HepG2 (cell line): ENCODE data around the gene MCRIP2. TPM values are rescaled to one million over a fixed set of nuclear protein-coding genes. Genes with fewer than 3 reads are reported as not detected.

Experiments
- ATAC-seq: fragments of 200-7000 bp; cut with Tn5 transposase; 3 replicates; pipeline ENCODE4 v1.9.1; 2020; ENCODE audit warnings: mild to moderate bottlenecking, moderate library complexity
- BruUV-seq: library from RNA; stranded (reverse); fragments of 400-500 nt; replicated peaks from 2 replicates; lab custom pipeline; 2021; lab: Mats Ljungman, UMichigan
- CTCF ChIA-PET: fragments of 300-600 bp; formaldehyde crosslinking; extraction: SDS; loops from one replicate; lab custom pipeline; 2021; ENCODE audit warnings: low total read pairs, inconsistent platforms, low intra/inter-chr PET ratio; lab: Yijun Ruan, JAX
- POLR2A ChIA-PET: fragments of 350-600 bp; sonication (Branson Sonifier 250); formaldehyde crosslinking; loops from one replicate; lab custom pipeline; 2020; ENCODE audit warnings: antibody characterized with exemption, inconsistent platforms; lab: Yijun Ruan, JAX
- DNase-seq: peaks from one replicate; pipeline ENCODE4 v3.0.0-alpha.2; 2015; ENCODE audit warnings: low spot score
- FAIRE-seq: peaks from 3 replicates; lab custom pipeline; 2011; peaks lifted over from hg19 to GRCh38; lab: Jason Lieb, UNC
- H2AFZ ChIP-seq: one replicate; pipeline ENCODE4 v1.6.1; 2011; ENCODE audit warnings: low read length, inconsistent platforms
- H3K27ac ChIP-seq: fragments of 300-600 bp; 3 replicates; pipeline ENCODE4 v1.8.0; 2011; ENCODE audit warnings: mixed run types, mild to moderate bottlenecking, mixed read lengths, low read length, inconsistent platforms; ENCODE audit not compliant: insufficient read depth; ENCODE audit errors: extremely low read length
- H3K27me3 ChIP-seq, 2 experiments: fragments of 200-600 bp in 1 of 2; 2 replicates in 1 of 2; 3 replicates in 1 of 2; pipeline versions ENCODE4 v1.6.0 to v1.8.0; 2011; ENCODE audit warnings: low read length in 2 of 2, mild to moderate bottlenecking in 2 of 2, moderate library complexity in 2 of 2, inconsistent platforms in 1 of 2; ENCODE audit not compliant: insufficient read depth in 2 of 2, control insufficient read depth in 1 of 2
- H3K36me3 ChIP-seq, 2 experiments: fragments of 200-600 bp in 1 of 2; replicated peaks in 1 of 2; 2 replicates in 1 of 2; 3 replicates in 1 of 2; pipeline versions ENCODE4 v1.5.1 to v1.8.0; 2011; ENCODE audit warnings: low read length in 2 of 2, inconsistent platforms in 1 of 2; ENCODE audit not compliant: insufficient read depth in 2 of 2, control insufficient read depth in 1 of 2
- H3K4me1 ChIP-seq: 2 replicates; pipeline ENCODE4 v1.5.1; 2012; ENCODE audit warnings: low read length, inconsistent platforms; ENCODE audit not compliant: insufficient read depth
- H3K4me2 ChIP-seq: 2 replicates; pipeline ENCODE4 v1.6.0; 2011; ENCODE audit warnings: low read depth, low read length, inconsistent platforms
- H3K4me3 ChIP-seq, 3 experiments: fragments of 200-600 bp in 1 of 3; sonication (generic), shearing (Covaris generic) in 1 of 3; replicated peaks in 1 of 3; 2 replicates each; pipeline ENCODE4 v1.5.1; 2011 to 2016; ENCODE audit warnings: low read length in 3 of 3, inconsistent platforms in 2 of 3, low read depth in 2 of 3, mild to moderate bottlenecking in 2 of 3, control low read depth in 1 of 3, mixed read lengths in 1 of 3; ENCODE audit not compliant: insufficient read depth in 1 of 3
- H3K79me2 ChIP-seq: one replicate; pipeline ENCODE4 v1.6.1; 2011; ENCODE audit warnings: low read length, inconsistent platforms; ENCODE audit not compliant: insufficient read depth
- H3K9ac ChIP-seq: 2 replicates; pipeline ENCODE4 v1.6.0; 2011; ENCODE audit warnings: mild to moderate bottlenecking, low read depth, low read length, inconsistent platforms; ENCODE audit not compliant: insufficient read depth
- H3K9me3 ChIP-seq: 2 replicates; pipeline ENCODE4 v1.5.1; 2012; ENCODE audit warnings: mild to moderate bottlenecking, low read length
- H4K20me1 ChIP-seq: 2 replicates; pipeline ENCODE4 v1.6.0; 2011; ENCODE audit warnings: inconsistent platforms, mild to moderate bottlenecking, low read length, moderate library complexity; ENCODE audit not compliant: insufficient read depth
- ARNTL ChIP-seq: sonication (generic); formaldehyde crosslinking; IDR thresholded peaks from 2 replicates; pipeline ENCODE4 v1.4.0; 2020; ENCODE audit warnings: mild to moderate bottlenecking, missing genetic modification reagents
- KDM5B ChIP-seq: sonication (generic); formaldehyde crosslinking; IDR thresholded peaks from 2 replicates; pipeline ENCODE4 v1.4.0; 2020; ENCODE audit warnings: missing genetic modification reagents, mild to moderate bottlenecking, borderline replicate concordance
- PBX3 ChIP-seq: sonication (generic); formaldehyde crosslinking; IDR thresholded peaks from 2 replicates; pipeline ENCODE4 v1.8.1; 2023; ENCODE audit warnings: missing genetic modification reagents, inconsistent platforms, borderline replicate concordance
- TP53 ChIP-seq: sonication (generic); formaldehyde crosslinking; conservative IDR thresholded peaks from 2 replicates; pipeline ENCODE4 v1.4.0; 2020; ENCODE audit warnings: missing genetic modification reagents
- USF2 ChIP-seq, 2 experiments: sonication (generic) in 1 of 2; formaldehyde crosslinking in 1 of 2; IDR thresholded peaks; 2 replicates each; pipeline versions ENCODE4 v1.5.1 to v1.6.1; 2011 to 2020; ENCODE audit warnings: borderline replicate concordance in 1 of 2, low read depth in 1 of 2, low read length in 1 of 2, mild to moderate bottlenecking in 1 of 2, missing genetic modification reagents in 1 of 2, moderate library complexity in 1 of 2
- ZNF468 ChIP-seq: sonication (generic); formaldehyde crosslinking; IDR thresholded peaks from 2 replicates; pipeline ENCODE4 v1.8.0; 2022; ENCODE audit warnings: mild to moderate bottlenecking, moderate library complexity, missing genetic modification reagents
- ZNF576 ChIP-seq: sonication (generic); formaldehyde crosslinking; IDR thresholded peaks from 2 replicates; pipeline ENCODE4 v1.4.0; 2020; ENCODE audit warnings: mild to moderate bottlenecking, missing genetic modification reagents
- ZNF607 ChIP-seq: sonication (generic); formaldehyde crosslinking; IDR thresholded peaks from 2 replicates; pipeline ENCODE4 v1.5.1; 2020; ENCODE audit warnings: missing genetic modification reagents, mild to moderate bottlenecking, borderline replicate concordance
- WGBS: methylation state at CpG from one replicate; pipeline ENCODE4 v1.1.6; 2017; ENCODE audit warnings: low lambda C conversion rate; 5-methylcytosine and 5-hydroxymethylcytosine counted together
- in situ Hi-C: cut with HindIII; loops from 2 replicates; pipeline ENCODE4 v1.10.0; 2017; ENCODE audit warnings: low pct_unique_long_range_greater_than_20kb; ENCODE audit not compliant: extremely low pct_ligation_motif_present
- intact Hi-C: fragments of 100-400 bp; cut with micrococcal nuclease; formaldehyde crosslinking; loops from one replicate; pipeline ENCODE4 v1.10.0; 2022; ENCODE audit not compliant: unreplicated experiment
- polyA plus RNA-seq, 8 experiments: library from polyadenylated mRNA; depleted of rRNA in 3 of 8; stranded (reverse) in 7 of 8; unstranded in 1 of 8; fragments of >200 nt; fragmentation: Illumina TruSeq in 4 of 8; extraction: Trizol in 4 of 8; gene quantifications; 2 replicates each; pipeline versions ENCODE4 v1.2.1 to v1.2.3, GENCODE V29; 2011 to 2016; ENCODE audit warnings: low read depth in 4 of 8, missing spikeins in 1 of 8, mixed read lengths in 1 of 8; ENCODE audit not compliant: insufficient read depth in 1 of 8
- total RNA-seq, 5 experiments: library from RNA; depleted of rRNA; stranded (reverse); fragments of >200 nt; fragmentation: Illumina TruSeq; extraction: Trizol; gene quantifications; 2 replicates each; pipeline ENCODE4 v1.2.3, GENCODE V29; 2016; ENCODE audit warnings: low read depth in 1 of 5

MCRIP2 gene
- total and polyA plus RNA-seq, 2 of the 13 experiments (the other 11 are each of a cell fraction or from before 2014, with no cell fraction given): 39.6 to 76.7 TPM

- Histone ChIP-seq H4K20me1 (no peaks in the 10 kb centered on the region), H3K9me3 (no peaks in the 10 kb centered on the region), H2AFZ (no peak overlapping the region), H3K36me3 (no peaks in the 10 kb centered on the region), H3K4me1 (peaks cover 13% of the 10 kb centered on the region), H3K9ac (peak overlapping the region; percentile 46; the same call in 1 of the 2 replicates), H3K4me2 (peak overlapping the region; percentile 84), H3K27me3 (peaks cover 12 to 40% of the 10 kb centered on the region in 2 experiments), H3K79me2 (no peaks in the 10 kb centered on the region), H3K27ac (no peak overlapping the region), H3K4me3 (peak overlapping the region; percentile 34 to 69 (median 57); a peak in 5 of 6 replicates)
- intact Hi-C loops: no loop called here
- TF ChIP-seq PBX3 (CRISPR knock-in tag): no peak
- ATAC-seq: no peak
- in situ Hi-C loops: no loop called here
- CTCF ChIA-PET: no interaction called here
- 22% methylated on average over 15 of the region's 37 CpGs for WGBS
- POLR2A ChIA-PET: interaction anchor here (0.6 to 3.4 kb wide), 8 partner anchors 12 to 66 kb away, joined by 3 to 21 read pairs (median 4); partner anchors contain the start of genes ANTKMT, MSLN, RHBDL1 and STUB1
- DNase-seq: no peak
- FAIRE-seq: no peak
- BruUV-seq: no TSS peak
Measured at GRCh38 chr16:694863-695354, 53.3 kb downstream of the MCRIP2 start.

- Histone ChIP-seq H3K27me3 (peaks cover 15 to 45% of the 10 kb centered on the region in 2 experiments), H3K9ac (no peak overlapping the region), H3K4me1 (peaks cover 12% of the 10 kb centered on the region), H2AFZ (no peak overlapping the region), H3K4me3 (peak overlapping the region in 2 of 3 experiments; percentile 57 to 65; a peak in 3 of 6 replicates), H3K79me2 (no peaks in the 10 kb centered on the region), H3K27ac (no peak overlapping the region), H4K20me1 (no peaks in the 10 kb centered on the region), H3K4me2 (peak overlapping the region; percentile 74), H3K9me3 (no peaks in the 10 kb centered on the region), H3K36me3 (no peaks in the 10 kb centered on the region)
- POLR2A ChIA-PET: interaction anchor here (0.6 to 3.4 kb wide), 9 partner anchors 12 to 65 kb away, joined by 3 to 21 read pairs (median 4); partner anchors contain the start of genes ANTKMT, METRN, MSLN and RHBDL1
- DNase-seq (no peak), FAIRE-seq (no peak), ATAC-seq (peak; percentile 31)
- BruUV-seq: no TSS peak
- WGBS: 1% methylated on average over 17 of the region's 71 CpGs
- in situ Hi-C loops (no loop called here), intact Hi-C loops (no loop called here)
- CTCF ChIA-PET: no interaction called here
- TF ChIP-seq ARNTL (CRISPR knock-in tag): 0 out of 2 replicates have a peak, but pooled peaks have one; percentile 21
- TF ChIP-seq ZNF576 (CRISPR knock-in tag): no peak; the same call in none of the 2 replicates
- TF ChIP-seq KDM5B (CRISPR knock-in tag): peak; percentile 89; the same call in 1 of the 2 replicates
- no peak for TF ChIP-seq TP53 (CRISPR knock-in tag)
- TF ChIP-seq ZNF468 (CRISPR knock-in tag): peak; percentile 86; the same call in 1 of the 2 replicates
- TF ChIP-seq USF2 (IDR thresholded peaks at IDR 0.05; ENCODE audit: low read depth, low read length): peak; percentile 40; the same call in 1 of the 2 replicates
- no peak for TF ChIP-seq USF2 (CRISPR knock-in tag; IDR thresholded peaks at IDR 0.05; ENCODE audit: borderline replicate concordance)
- TF ChIP-seq ZNF607 (CRISPR knock-in tag): 0 out of 2 replicates have a peak, but pooled peaks have one; percentile 77
Measured at GRCh38 chr16:695355-696089, 53.9 kb downstream of the MCRIP2 start.
